IMR-90 (cell line): ENCODE measurements around the gene FEZ2. TPM values are rescaled to one million over a fixed set of nuclear protein-coding genes. Genes with fewer than 3 reads are reported as not detected.

Experiments used
- ATAC-seq: fragments of 200-7000 bp; cut with Tn5 transposase; 2 replicates; pipeline ENCODE4 v1.9.1; 2020; ENCODE audit warnings: low read depth, mild to moderate bottlenecking, moderate library complexity
- BruUV-seq: library from RNA; stranded (reverse); fragments of 400-500 nt; replicated peaks from 2 replicates; lab custom pipeline; 2021; lab: Mats Ljungman, UMichigan
- CTCF ChIA-PET: fragments of 300-600 bp; formaldehyde crosslinking; extraction: SDS; loops from one replicate; lab custom pipeline; 2021; ENCODE audit warnings: antibody characterized with exemption; lab: Yijun Ruan, JAX
- POLR2A ChIA-PET: fragments of 300-600 bp; sonication (Branson Sonifier 250); formaldehyde crosslinking; loops from one replicate; lab custom pipeline; 2022; ENCODE audit warnings: antibody characterized with exemption; ENCODE audit not compliant: unreplicated experiment; lab: Charles Lee
- DNase-seq: peaks from one replicate; pipeline ENCODE4 v3.0.0; 2013
- H2AFZ ChIP-seq: replicated peaks from 2 replicates; pipeline ENCODE3; 2013; ENCODE audit warnings: low read length, mild to moderate bottlenecking; ENCODE audit not compliant: poor library complexity
- H2AK5ac ChIP-seq: 2 replicates; pipeline ENCODE4 v1.6.1; 2013; ENCODE audit warnings: low read depth, low read length, inconsistent platforms
- H2AK9ac ChIP-seq: replicated peaks from 2 replicates; pipeline ENCODE3; 2013; ENCODE audit warnings: mild to moderate bottlenecking, low read depth, low read length, moderate library complexity; ENCODE audit not compliant: poor library complexity
- H2BK120ac ChIP-seq: 2 replicates; pipeline ENCODE4 v1.6.1; 2013; ENCODE audit warnings: low read depth, low read length, inconsistent platforms
- H2BK15ac ChIP-seq: 3 replicates; pipeline ENCODE4 v1.6.1; 2013; ENCODE audit warnings: low read depth, low read length, inconsistent platforms
- H2BK20ac ChIP-seq: 2 replicates; pipeline ENCODE4 v1.6.1; 2013; ENCODE audit warnings: low read depth, mild to moderate bottlenecking, inconsistent platforms, low read length, moderate library complexity
- H2BK5ac ChIP-seq: 2 replicates; pipeline ENCODE4 v1.6.1; 2013; ENCODE audit warnings: mild to moderate bottlenecking, low read depth, low read length, inconsistent platforms; ENCODE audit not compliant: poor library complexity, severe bottlenecking
- H3K14ac ChIP-seq: replicated peaks from 2 replicates; pipeline ENCODE4 v1.6.1; 2013; ENCODE audit warnings: low read depth, low read length, inconsistent platforms
- H3K18ac ChIP-seq: 2 replicates; pipeline ENCODE4 v1.6.1; 2013; ENCODE audit warnings: low read depth, low read length, control low read depth
- H3K23ac ChIP-seq: 2 replicates; pipeline ENCODE4 v1.6.1; 2013; ENCODE audit warnings: low read depth, low read length, inconsistent platforms
- H3K27ac ChIP-seq: 2 replicates; pipeline ENCODE4 v1.5.1; 2013; ENCODE audit warnings: mild to moderate bottlenecking, control low read depth, low read length; ENCODE audit not compliant: insufficient read depth
- H3K27me3 ChIP-seq: 2 replicates; pipeline ENCODE4 v1.6.1; 2013; ENCODE audit warnings: low read length; ENCODE audit not compliant: control insufficient read depth, insufficient read depth
- H3K36me3 ChIP-seq: 2 replicates; pipeline ENCODE4 v1.6.1; 2013; ENCODE audit warnings: low read length, mixed read lengths; ENCODE audit not compliant: control insufficient read depth, insufficient read depth
- H3K4ac ChIP-seq: 2 replicates; pipeline ENCODE4 v1.6.1; 2013; ENCODE audit warnings: low read depth, low read length, inconsistent platforms
- H3K4me1 ChIP-seq: 2 replicates; pipeline ENCODE4 v1.6.1; 2013; ENCODE audit warnings: low read length, mixed read lengths; ENCODE audit not compliant: control insufficient read depth, insufficient read depth
- H3K4me2 ChIP-seq: 2 replicates; pipeline ENCODE4 v1.6.1; 2013; ENCODE audit warnings: low read depth, mild to moderate bottlenecking, control low read depth, low read length, moderate library complexity
- H3K4me3 ChIP-seq: 2 replicates; pipeline ENCODE4 v1.5.1; 2013; ENCODE audit warnings: low read depth, mild to moderate bottlenecking, control low read depth, low read length, moderate library complexity; ENCODE audit not compliant: insufficient read depth
- H3K56ac ChIP-seq: 2 replicates; pipeline ENCODE4 v1.6.1; 2013; ENCODE audit warnings: low read length, inconsistent platforms; ENCODE audit not compliant: insufficient read depth; ENCODE audit errors: extremely low read depth
- H3K79me1 ChIP-seq, 2 experiments: 2 replicates each; pipeline ENCODE4 v1.6.1; 2013; ENCODE audit warnings: low read length in 2 of 2, inconsistent platforms in 1 of 2, low read depth in 1 of 2
- H3K9ac ChIP-seq: 2 replicates; pipeline ENCODE4 v1.6.1; 2013; ENCODE audit warnings: low read depth, low read length, control low read depth
- H3K9me1 ChIP-seq: 2 replicates; pipeline ENCODE4 v1.6.1; 2013; ENCODE audit warnings: low read length, inconsistent platforms; ENCODE audit not compliant: insufficient read depth
- H3K9me3 ChIP-seq: 2 replicates; pipeline ENCODE4 v1.6.1; 2013; ENCODE audit warnings: low read length; ENCODE audit not compliant: control insufficient read depth, insufficient read depth
- H4K20me1 ChIP-seq: 2 replicates; pipeline ENCODE4 v1.6.1; 2013; ENCODE audit warnings: low read length, inconsistent platforms; ENCODE audit not compliant: insufficient read depth
- H4K5ac ChIP-seq: 2 replicates; pipeline ENCODE4 v1.6.1; 2013; ENCODE audit warnings: mild to moderate bottlenecking, low read depth, low read length, control low read depth
- H4K8ac ChIP-seq, 2 experiments: 2 replicates each; pipeline ENCODE4 v1.6.1; 2013; ENCODE audit warnings: low read depth in 2 of 2, low read length in 2 of 2, control low read depth in 1 of 2, inconsistent platforms in 1 of 2
- H4K91ac ChIP-seq: 2 replicates; pipeline ENCODE4 v1.6.1; 2013; ENCODE audit warnings: low read depth, low read length, inconsistent platforms; ENCODE audit not compliant: insufficient read depth
- FOS ChIP-seq: fragments of 150-350 bp; IDR thresholded peaks from 2 replicates; pipeline ENCODE4 v1.6.1; 2016; ENCODE audit warnings: low read depth, low read length
- POLR2A ChIP-seq: IDR thresholded peaks from 2 replicates; pipeline ENCODE4 v1.6.1; 2012; ENCODE audit warnings: mild to moderate bottlenecking, low read depth, low read length
- WGBS, 2 experiments: methylation state at CpG; one replicate each; pipeline versions ENCODE4 v1.1.5 to v1.1.7; 2013; ENCODE audit warnings: missing lambda C conversion rate in 2 of 2; ENCODE audit not compliant: insufficient read length in 1 of 2; ENCODE audit errors: extremely low coverage in 2 of 2; 5-methylcytosine and 5-hydroxymethylcytosine counted together
- dilution Hi-C: fragments of 300-500 bp; cut with HindIII; formaldehyde crosslinking; loops from one replicate; pipeline ENCODE4 v1.14.3; 2018; ENCODE audit warnings: low sequenced_read_pairs; ENCODE audit not compliant: unreplicated experiment
- in situ Hi-C: fragments of 300-500 bp; cut with MboI; formaldehyde crosslinking; loops from 3 replicates; pipeline ENCODE4 v1.14.3; 2019; ENCODE audit warnings: low sequenced_read_pairs, inconsistent platforms, mixed read lengths
- intact Hi-C: fragments of 100-400 bp; cut with micrococcal nuclease; formaldehyde crosslinking; loops from 2 replicates; pipeline ENCODE4 v1.10.0; 2022
- polyA plus RNA-seq, 3 experiments: library from polyadenylated mRNA; depleted of rRNA; stranded (reverse); fragments of >200 nt; gene quantifications; 2 replicates each; pipeline ENCODE4 v1.2.3, GENCODE V29; 2012; ENCODE audit warnings: low replicate concordance in 1 of 3
- total RNA-seq: library from RNA; depleted of rRNA; stranded (reverse); fragments of >200 nt; gene quantifications from 2 replicates; pipeline ENCODE4 v1.2.3, GENCODE V29; 2012

Gene FEZ2
- total and polyA plus RNA-seq, 2 of the 4 experiments (the other 2 are of a cell fraction): 19.4 to 31.6 TPM

DNA sequence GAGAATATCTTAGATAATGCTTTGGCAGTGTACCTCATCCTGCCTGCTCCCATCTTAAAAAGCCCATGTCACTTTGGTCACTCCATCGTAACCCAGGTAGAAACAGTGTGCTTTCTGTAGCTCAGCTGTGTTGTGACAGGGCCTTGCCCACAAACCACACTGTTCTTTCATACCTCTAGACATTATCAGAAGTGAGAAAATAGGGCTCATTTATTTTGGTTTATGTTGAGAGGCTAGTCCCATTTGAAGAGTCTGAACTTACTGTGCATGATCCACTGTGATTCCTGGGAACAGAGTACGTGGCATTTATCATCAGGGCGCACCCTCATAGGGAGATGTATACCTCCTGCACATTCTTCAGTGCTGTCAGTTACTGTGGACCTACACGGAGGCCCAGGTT, 69.7 kb downstream of the FEZ2 start:
- peak overlapping the region; percentile 13; the same call in 1 of the 2 replicates for H3K4ac ChIP-seq
- H3K14ac ChIP-seq: peak overlapping the region; percentile 61
- peaks cover 34% of the 10 kb centered on the region for H3K9me1 ChIP-seq
- dilution Hi-C loops (no loop called here), intact Hi-C loops (no loop called here), in situ Hi-C loops (loop anchor here (10.0 kb wide), 1 partner anchor 147 kb away; no protein-coding TSS in a partner anchor)
- H3K36me3 ChIP-seq: peaks cover 29% of the 10 kb centered on the region
- DNase-seq (no peak), ATAC-seq (no peak)
- no peak overlapping the region; the same call in 1 of the 2 replicates for H3K9ac ChIP-seq
- H3K18ac ChIP-seq: peak overlapping the region; percentile 46; the same call in 1 of the 2 replicates
- no peak overlapping the region for H3K56ac ChIP-seq
- peak overlapping the region; percentile 32; the same call in 1 of the 2 replicates for H3K27ac ChIP-seq
- BruUV-seq: no TSS peak
- peak overlapping the region; percentile 34; the same call in 1 of the 2 replicates for H4K5ac ChIP-seq
- 0 out of 2 replicates have a peak overlapping the region, but pooled peaks have one; percentile 5 for H4K91ac ChIP-seq
- no peak overlapping the region for H3K4me3 ChIP-seq
- peaks cover 20% of the 10 kb centered on the region for H3K4me1 ChIP-seq
- no peak overlapping the region for H2AFZ ChIP-seq
- H2BK15ac ChIP-seq: no peak overlapping the region
- peaks cover 36 to 79% of the 10 kb centered on the region in 2 experiments for H3K79me1 ChIP-seq
- H3K23ac ChIP-seq: peak overlapping the region; percentile 51; the same call in 1 of the 2 replicates
- H2BK5ac ChIP-seq: peak overlapping the region; percentile 31
- no peaks in the 10 kb centered on the region for H3K27me3 ChIP-seq
- peaks cover 11% of the 10 kb centered on the region; the same call in 1 of the 2 replicates for H4K20me1 ChIP-seq
- CTCF ChIA-PET: interaction anchor here (1.0 kb wide), 2 partner anchors 15 to 150 kb away, joined by 3 to 4 read pairs; no protein-coding TSS in a partner anchor
- peak overlapping the region; percentile 6; the same call in 1 of the 2 replicates for H2BK20ac ChIP-seq
- no peak overlapping the region for H3K4me2 ChIP-seq
- no peak overlapping the region for H2AK9ac ChIP-seq
- no peak overlapping the region for H2BK120ac ChIP-seq
- H2AK5ac ChIP-seq: peak overlapping the region; percentile 26; the same call in 1 of the 2 replicates
- TF ChIP-seq FOS: no peak
- TF ChIP-seq POLR2A: 0 out of 2 replicates have a peak, but pooled peaks have one; percentile 24
- WGBS, 2 experiments: no CpG with 5 or more reads among the region's 4 CpGs
- H3K9me3 ChIP-seq: no peaks in the 10 kb centered on the region
- POLR2A ChIA-PET: no interaction called here
- peak overlapping the region in 1 of 2 experiments; percentile 7; a peak in 2 of 4 replicates for H4K8ac ChIP-seq
